Fibroblast of skin of back (primary cell): ENCODE results near the gene ZNF346.

Source experiments
- DNase-seq: peaks from one replicate; pipeline ENCODE4 v3.0.0-alpha.2; 2013

The ZNF346 gene

DNA sequence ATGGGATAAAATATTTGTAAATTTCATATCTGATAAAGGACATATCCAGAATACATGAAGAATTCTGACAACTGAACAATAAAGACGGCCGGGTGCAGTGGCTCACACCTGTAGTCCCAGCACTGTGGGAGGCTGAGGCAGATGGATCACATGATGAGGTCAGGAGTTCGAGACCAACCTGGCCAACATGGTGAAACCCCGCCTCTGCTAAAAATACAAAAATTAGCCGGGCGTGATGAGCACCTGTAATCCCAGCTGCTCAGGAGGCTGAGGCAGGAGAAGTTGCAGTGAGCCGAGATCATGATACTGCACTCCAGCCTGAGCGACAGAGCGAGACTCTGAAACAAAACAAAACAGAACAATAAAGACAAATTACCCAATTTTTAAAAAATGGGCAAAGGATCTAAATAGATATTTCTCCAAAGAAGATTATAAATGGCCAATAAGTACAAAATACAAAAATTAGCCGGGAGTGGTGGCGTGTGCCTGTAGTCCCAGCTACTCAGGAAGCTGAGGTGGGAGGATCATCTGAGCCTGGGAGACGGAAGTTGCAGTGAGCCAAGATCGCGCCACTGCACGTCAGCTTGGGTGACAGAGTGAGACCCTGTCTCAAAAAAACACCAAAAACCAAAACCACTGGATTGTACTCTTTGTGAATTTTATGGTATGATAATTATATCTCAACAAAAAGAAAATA, 101.4 kb downstream of the ZNF346 start:
- DNase-seq = no peak

DNA sequence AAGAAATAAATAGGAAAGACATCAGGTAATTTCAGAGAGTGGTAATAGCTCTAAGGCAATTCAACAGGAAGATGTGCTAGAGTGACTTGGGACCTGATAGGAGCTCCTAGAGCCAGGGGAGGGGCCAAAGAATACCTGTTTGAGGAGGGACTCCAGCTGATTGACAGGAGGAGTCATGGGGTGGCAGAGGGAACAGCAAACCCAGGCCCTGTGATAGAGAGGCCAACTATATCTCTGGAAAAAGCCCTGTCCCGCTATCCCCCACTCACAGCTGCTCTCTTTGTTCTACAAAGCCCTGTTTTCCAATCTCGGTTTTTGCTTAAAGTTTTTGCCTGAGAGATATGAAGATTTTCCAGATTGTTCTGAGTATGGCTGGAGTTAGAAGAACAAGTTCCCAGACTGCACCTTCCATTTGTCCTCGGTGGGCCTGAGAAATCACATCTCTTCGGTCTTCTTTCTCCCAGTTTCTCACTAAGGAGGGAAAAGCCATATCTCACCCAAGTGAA, 102.0 kb downstream of the ZNF346 start:
- DNase-seq = no peak

DNA sequence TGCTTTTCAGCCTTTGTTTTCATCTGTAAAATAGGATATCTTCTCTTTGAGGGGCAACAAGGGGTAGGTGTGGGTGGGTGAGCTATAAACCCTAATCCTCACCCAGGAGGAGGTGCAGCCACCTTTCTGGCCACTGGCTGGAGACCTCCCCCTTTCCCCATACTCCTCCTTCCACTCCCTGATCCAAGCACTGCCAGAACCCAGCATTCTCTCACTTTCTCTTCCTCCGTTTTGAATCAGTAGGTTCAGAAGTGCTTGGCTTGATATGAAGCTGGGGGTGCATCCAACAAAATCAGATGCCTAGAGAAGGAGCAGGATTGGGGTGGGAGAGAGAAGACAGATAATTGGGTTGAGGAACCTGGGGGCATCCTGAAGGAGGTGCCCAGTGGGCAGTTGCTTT, 104.3 kb downstream of the ZNF346 start:
- DNase-seq = no peak

DNA sequence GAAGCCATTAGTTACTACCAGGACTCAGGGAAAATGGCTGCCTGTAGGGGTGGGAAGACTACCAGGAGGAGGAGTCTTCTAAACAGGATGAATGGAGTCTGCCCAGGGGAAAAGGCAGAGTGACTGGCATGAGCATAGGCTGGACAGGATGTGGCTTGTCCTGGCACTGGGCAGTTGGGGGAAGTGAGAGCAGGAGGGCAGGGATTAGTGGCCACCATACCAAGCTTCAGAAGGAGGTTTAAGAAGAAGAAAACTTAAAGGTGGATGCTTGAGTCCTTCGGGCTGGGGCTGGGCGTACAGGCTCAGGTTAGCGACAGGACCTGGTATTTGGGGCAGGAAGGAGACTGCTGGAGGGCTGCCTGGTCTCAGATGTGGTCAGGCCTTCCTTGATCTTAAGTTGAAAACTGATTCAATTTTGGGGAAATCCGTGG, 106.1 kb downstream of the ZNF346 start:
- DNase-seq = peak; percentile 17

DNA sequence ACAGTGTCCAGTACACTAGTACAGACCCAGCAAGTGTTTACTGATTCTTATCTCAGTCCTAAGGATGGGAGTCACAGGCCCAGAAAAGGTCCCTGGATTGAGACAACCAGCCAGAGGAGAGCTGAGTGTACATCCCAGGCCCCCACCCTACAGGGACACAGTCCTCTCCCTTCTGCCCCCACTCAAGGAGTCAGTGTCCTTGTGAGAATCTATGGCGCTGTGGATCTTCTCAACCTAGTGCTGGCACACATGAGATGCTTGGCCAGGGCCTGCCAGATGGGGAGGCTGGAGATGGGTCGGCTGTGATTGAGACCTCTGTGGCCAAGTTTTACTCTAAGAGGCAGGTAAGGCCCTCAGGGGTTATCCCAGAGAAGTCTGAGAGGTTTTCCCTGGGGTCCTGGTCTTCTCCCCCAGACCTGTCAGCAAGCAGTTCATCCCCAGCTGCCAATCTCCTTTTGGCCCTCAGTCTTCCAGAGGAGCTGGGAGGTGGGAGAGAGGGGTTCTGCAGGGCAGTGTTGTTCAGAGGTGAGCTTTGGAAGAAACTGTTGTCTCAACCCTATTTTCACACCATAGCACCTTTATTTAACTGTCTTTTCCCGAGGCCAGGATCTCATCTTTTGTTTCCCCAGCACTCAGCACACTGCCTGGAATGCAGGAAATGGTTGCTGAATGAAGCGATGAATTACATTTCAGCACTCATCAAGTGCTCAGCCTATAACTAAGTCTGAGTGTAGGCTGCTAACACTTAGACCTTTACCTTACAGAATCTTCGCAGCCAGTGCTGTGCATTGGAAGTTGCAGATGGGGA, 107.9 kb downstream of the ZNF346 start:
- peak; percentile 62 for DNase-seq
